Stimulated activated naive CD4-positive, alpha-beta T cell treated with Interleukin-2 at 50 U/mL for 16 hours (primary cell): Measurements from ENCODE around the gene SOX21.
"Not testable (repeated sequence)": the region's sequence is repeated elsewhere in the genome, so short reads cannot be mapped to it uniquely, and the experiment has no call there.

Source experiments
- DNase-seq: peaks from one replicate; lab custom pipeline; 2025; lab: John Stamatoyannopoulos, UW

SOX21 gene

GRCh38 chr13:94712287-94712811, at the start of gene SOX21:
Gene SOX21 (minus strand): TSS chr13:94712545. CDS start chr13:94712049, 496 bp downstream.
- no peak for DNase-seq

GRCh38 chr13:94761407-94761806, 49.1 kb upstream of the SOX21 start:
- DNase-seq = no peak

- DNase-seq = no peak
Observed at GRCh38 chr13:94759120-94759728, 46.9 kb upstream of the SOX21 start.

- DNase-seq = no peak
Observed at GRCh38 chr13:94758436-94758960, 46.2 kb upstream of the SOX21 start.

GRCh38 chr13:94753327-94753726, 41.0 kb upstream of the SOX21 start:
- no peak for DNase-seq

- DNase-seq = no peak
Observed at GRCh38 chr13:94749162-94749561, 36.8 kb upstream of the SOX21 start.

GRCh38 chr13:94739235-94739634, 26.9 kb upstream of the SOX21 start:
- DNase-seq = no peak

- DNase-seq = no peak
Observed at GRCh38 chr13:94731028-94731427, 18.7 kb upstream of the SOX21 start.

- DNase-seq = not testable (repeated sequence)
Observed at GRCh38 chr13:94729941-94730340, 17.6 kb upstream of the SOX21 start.

- DNase-seq = no peak
Observed at GRCh38 chr13:94726425-94726824, 14.1 kb upstream of the SOX21 start.

GRCh38 chr13:94722609-94723345, 10.4 kb upstream of the SOX21 start:
- no peak for DNase-seq

GRCh38 chr13:94718697-94719096, 6.4 kb upstream of the SOX21 start:
- DNase-seq = not testable (repeated sequence)

- DNase-seq = no peak
Observed at GRCh38 chr13:94717916-94718315, 5.6 kb upstream of the SOX21 start.

GRCh38 chr13:94716016-94716415, 3.7 kb upstream of the SOX21 start:
- no peak for DNase-seq

GRCh38 chr13:94713561-94714182, 1.3 kb upstream of the SOX21 start:
- no peak for DNase-seq

GRCh38 chr13:94712812-94713560, 641 bp upstream of the SOX21 start:
- no peak for DNase-seq

GRCh38 chr13:94711561-94712286, 621 bp downstream of the SOX21 start:
- no peak for DNase-seq

GRCh38 chr13:94710881-94711560, 1.3 kb downstream of the SOX21 start:
- no peak for DNase-seq

GRCh38 chr13:94710065-94710781, 2.1 kb downstream of the SOX21 start:
- no peak for DNase-seq
